WI38 (cell line): ENCODE results near the gene CDH22.

ENCODE experiments used
- H3K4me3 ChIP-seq: 2 replicates; pipeline ENCODE4 v1.5.1; 2011; ENCODE audit warnings: low read depth, mild to moderate bottlenecking, control low read depth, low read length
- TF ChIP-seq, protein P1 (sequence below): IDR thresholded peaks from 2 replicates; pipeline ENCODE4 v1.5.1; 2012; ENCODE audit warnings: low read depth, mild to moderate bottlenecking, control low read depth, low read length

The CDH22 gene

DNA sequence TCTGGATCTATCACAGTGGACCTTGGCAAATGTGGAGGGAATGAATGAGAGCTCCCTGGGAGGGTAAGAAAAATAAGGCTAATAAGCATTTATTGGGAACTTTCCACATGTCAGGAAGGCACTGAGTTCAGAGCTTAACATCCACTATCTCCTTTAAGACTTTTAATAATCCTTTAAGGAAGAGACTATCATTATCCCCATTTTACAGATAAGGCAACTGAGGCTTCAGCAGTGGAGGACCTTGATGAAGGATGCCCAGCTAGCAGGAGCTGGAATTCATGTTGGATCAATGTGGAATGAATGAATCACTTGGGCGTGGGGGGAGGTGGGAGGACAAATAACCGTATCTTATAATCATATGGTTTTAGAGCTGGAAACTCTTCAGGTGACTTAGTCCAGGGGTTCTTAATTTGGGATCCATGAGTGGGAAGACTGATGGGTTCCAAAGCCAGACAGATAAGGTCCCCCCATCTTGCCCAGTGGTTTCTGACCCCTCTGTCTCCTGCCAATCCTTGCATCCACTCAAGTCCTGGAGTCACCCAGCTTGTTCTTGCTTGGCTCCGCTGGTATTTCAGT is 135.2 kb downstream of the CDH22 start:
- no peak overlapping the region for H3K4me3 ChIP-seq
- TF ChIP-seq, protein P1, sequence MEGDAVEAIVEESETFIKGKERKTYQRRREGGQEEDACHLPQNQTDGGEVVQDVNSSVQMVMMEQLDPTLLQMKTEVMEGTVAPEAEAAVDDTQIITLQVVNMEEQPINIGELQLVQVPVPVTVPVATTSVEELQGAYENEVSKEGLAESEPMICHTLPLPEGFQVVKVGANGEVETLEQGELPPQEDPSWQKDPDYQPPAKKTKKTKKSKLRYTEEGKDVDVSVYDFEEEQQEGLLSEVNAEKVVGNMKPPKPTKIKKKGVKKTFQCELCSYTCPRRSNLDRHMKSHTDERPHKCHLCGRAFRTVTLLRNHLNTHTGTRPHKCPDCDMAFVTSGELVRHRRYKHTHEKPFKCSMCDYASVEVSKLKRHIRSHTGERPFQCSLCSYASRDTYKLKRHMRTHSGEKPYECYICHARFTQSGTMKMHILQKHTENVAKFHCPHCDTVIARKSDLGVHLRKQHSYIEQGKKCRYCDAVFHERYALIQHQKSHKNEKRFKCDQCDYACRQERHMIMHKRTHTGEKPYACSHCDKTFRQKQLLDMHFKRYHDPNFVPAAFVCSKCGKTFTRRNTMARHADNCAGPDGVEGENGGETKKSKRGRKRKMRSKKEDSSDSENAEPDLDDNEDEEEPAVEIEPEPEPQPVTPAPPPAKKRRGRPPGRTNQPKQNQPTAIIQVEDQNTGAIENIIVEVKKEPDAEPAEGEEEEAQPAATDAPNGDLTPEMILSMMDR: no peak

DNA sequence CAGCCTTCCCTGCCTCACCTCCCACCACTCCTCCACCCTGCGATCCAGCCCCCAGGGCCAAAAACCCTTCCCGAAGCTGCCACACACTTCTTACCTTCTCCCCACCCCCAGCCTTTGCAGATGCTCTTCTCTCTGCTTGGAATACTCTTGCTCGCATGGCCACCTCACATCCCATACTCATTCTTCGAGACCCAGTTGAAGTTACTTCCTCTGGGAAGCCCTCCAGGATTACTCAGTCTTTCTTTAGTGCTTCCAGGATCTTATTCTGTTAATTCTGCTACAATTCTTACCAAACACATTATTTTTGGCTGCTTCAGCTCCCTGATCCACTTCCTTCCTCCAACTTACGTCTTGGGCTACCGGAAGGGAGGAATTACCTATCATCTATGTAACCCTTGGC is 135.8 kb downstream of the CDH22 start:
- TF ChIP-seq, protein P1: no peak
- H3K4me3 ChIP-seq: no peak overlapping the region

DNA sequence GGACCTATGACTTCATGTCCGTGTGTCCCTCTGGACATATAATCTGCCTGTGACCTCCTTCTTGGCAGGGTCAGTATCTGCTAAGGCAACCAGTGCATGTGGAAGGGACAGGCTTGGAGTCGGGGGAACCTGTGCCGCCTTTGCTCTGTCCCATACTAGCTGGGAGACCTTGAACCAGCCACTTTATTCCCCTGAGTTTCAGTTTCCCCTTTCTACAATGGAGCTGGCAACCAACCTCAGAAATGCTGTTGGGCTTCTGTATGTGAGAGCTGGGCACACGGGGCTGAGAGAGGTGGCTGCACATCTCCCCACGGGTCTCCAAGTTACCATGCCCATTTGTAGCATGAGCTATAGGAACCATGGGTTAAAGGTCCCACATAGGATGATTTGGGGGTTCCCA is 136.4 kb downstream of the CDH22 start:
- no peak overlapping the region for H3K4me3 ChIP-seq
- TF ChIP-seq, protein P1: no peak

DNA sequence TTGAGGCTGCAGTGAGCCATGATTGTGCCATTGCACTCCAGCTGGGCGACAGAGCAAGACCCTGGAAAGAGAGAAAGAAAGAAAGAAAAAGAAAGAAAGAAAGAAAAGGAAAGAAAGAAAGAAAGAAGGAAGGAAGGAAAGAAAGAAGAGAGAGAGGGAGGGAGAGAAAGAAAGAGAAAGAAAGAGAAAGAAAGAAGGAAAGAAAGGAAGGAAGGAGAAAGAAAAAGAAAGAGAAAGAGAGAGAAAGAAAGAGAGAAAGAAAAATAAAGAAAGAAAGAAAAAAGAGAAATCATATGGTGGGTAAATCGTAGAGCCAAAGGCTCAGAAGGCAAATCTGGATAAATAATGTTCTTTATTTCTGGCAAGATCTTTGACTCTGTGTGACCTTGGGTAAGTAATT is 136.8 kb downstream of the CDH22 start:
- TF ChIP-seq, protein P1: no peak
- H3K4me3 ChIP-seq: no peak overlapping the region

DNA sequence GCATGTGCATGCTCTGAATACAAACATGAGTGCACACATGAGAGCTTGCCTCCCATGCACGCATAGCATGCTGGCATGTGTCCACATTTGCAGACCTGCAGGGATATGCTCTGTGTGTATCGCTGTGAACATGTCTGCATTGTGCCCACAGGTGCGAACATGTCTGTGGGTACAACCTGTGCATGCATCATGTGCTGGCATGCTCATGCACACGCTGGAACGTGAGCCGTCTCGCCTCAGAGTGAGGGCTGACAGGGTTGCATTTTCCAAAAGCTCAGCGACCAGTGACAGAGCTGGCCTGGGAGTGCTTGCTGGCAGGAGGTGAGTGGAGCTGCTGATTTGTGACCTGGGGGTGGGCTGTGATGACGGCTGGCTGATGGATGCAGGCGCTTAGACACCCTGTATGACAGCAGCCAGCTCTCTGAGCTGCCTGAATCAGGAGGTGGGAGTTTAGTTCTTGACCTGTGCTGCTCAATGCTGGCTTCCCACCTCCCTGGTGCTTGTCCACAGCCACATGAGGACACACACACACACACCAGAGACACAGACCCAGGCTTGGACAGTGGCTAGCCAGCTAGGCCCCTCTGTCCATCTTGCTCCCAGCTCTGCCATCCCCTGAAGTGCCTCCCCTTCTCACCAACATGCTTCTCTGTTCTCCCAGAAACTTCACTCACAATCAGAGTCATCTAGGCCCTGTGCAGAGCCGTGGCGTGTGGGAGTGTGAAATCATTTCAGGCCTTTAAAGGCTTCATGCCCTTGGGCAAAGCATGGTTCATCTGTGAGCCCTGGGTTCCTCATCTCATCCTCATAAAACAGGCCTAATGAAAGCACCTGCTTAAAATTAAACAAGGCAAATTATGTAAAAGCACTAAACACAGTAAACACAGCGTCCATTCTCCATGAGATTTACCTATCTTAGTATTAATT is 138.8 kb downstream of the CDH22 start:
- TF ChIP-seq, protein P1: no peak

DNA sequence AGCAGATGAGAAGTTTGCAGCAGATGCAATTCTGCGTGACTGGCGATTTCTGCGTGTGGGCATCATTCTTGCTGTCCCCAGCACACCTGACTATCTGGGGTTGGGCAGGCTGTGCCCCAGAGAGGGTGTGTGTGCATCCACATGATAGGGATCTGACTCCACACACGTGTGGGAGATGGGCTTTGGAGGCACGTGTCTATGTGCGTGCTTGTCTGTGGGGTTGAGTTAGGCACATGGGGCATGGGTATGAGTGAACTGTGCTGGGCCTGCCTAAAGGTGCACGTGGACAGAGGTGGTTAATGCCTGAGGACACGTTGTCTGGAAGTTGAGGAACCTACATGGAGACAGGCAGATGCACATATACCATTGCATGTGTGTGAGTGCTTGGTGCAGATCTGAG is 139.9 kb downstream of the CDH22 start:
- no peak overlapping the region for H3K4me3 ChIP-seq
- TF ChIP-seq, protein P1: no peak

More for the DNA sequence above, 138.8 kb downstream of the CDH22 start:
- no peak overlapping the region for H3K4me3 ChIP-seq

DNA sequence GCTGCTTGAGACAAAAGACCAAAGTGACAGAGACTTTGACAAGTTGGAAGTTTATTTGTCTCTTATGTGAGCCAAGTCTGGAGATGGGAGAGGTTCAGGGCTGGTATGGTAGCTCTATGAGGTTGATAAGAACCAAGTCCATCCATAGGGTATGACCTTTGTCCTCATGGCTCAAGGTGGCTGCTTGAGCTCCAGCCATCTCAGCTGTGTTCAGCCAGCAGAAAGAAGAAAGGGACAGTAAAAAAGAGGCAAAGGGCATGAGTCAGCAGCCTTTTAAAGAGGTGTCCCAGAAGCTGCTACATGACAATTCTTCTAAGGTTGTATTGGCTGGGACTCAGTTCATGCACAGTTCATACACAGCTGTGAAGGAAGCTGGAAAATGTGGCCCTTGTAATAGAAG is 141.2 kb downstream of the CDH22 start:
- TF ChIP-seq, protein P1: no peak
- H3K4me3 ChIP-seq: no peak overlapping the region
